ENCODE measurements around the gene CWC27.

Gene CWC27

DNA sequence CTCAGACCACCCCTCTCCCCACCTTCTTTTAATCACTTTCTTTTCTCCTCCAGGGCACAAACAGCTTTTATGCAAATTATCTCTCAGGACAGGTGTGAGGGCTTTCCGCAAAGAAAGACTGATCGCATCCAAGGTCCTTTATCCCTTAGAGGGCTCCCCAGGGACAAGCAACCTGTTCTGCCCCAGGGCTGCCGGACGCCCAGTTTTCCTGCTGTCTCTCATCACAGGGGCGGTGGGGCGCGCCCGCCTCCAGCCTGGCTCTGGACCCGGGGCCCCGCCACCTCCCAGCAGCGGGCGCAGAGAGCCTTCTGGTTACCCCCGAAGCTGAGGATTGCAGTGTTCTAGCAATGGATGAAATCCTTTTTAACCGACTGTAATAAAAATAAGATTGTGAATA, 266.1 kb downstream of the CWC27 start:
- DNase-seq: peak in 4 of 56 donors; percentile 6 to 44 (median 14)

- DNase-seq: peak in 55 of 56 donors; percentile 6 to 93 (median 79)
Measured at GRCh38 chr5:65035211-65036206, 266.8 kb downstream of the CWC27 start.

DNA sequence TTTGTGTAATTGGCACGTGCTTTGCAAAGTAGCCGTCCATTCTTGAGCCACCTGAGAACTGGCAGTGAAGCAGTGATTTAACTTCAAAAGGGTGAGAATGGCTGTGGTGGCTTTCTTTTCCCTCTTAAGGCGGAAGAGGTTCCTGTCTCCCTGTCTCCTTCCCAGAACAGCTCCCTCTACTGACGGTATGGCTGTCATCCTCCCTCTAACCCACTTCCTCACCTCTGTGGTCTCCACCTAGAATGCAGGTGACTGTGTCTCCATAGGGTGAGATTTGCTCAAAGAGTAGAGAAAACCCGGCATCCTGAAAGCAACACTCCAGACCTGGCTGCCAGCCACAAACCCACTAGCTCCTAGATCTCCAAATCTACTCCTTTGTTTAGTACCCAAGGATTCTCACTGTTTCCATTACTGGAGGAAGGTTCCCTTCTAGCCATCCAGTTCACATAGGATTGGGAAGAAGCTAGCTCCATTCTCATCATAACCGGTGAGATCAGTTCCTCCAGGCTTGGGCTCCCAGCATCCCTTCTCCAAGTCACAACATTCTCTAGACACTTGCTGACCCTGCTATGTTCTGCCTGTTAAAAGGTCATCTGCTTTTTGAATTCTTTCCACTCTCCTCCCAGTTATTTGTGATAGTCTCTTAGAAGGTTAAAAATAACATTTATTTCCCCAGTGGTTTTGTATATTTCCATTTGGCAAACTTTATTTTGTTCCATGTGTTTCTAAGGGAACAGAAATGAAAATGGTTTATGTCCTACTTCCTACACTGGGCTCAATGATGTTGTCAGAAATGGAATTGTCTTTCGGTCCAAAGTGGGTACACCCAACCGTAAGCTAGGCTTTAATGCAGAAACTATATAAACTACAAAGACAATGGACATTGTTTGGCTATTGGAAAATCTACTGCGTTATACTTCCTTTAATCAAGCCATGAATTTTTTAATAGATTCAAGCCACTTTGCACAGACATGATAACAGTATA, 269.4 kb downstream of the CWC27 start:
- DNase-seq: peak in 1 of 56 donors; percentile 3

GRCh38 chr5:65041296-65042158, 272.8 kb downstream of the CWC27 start:
- DNase-seq: no peak

DNA sequence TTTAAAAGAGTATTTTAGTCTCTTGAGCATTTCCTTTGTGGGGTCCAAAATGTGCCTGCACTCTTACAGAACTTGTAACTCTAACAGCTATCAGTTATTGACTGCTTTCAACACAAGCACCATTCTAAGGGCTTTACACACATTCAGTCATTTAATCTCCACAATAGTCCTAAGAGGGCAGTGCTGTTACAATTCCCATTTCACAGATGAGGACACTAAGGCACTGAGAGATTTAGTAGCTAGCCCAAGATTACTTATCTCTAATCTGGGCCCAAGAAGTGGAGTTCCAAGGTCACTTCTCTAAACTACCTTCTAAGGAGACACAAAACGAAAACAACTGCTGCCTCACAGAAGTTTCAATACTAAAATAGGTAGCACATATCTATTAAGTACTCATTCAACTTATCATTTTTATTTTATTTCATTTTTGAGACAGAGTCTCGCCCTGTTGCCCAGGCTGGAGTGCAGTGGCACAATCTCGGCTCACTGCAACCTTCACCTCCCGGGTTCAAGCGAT, 275.2 kb downstream of the CWC27 start:
- DNase-seq: no peak

GRCh38 chr5:65047225-65047624, 278.5 kb downstream of the CWC27 start:
- no peak for DNase-seq

DNA sequence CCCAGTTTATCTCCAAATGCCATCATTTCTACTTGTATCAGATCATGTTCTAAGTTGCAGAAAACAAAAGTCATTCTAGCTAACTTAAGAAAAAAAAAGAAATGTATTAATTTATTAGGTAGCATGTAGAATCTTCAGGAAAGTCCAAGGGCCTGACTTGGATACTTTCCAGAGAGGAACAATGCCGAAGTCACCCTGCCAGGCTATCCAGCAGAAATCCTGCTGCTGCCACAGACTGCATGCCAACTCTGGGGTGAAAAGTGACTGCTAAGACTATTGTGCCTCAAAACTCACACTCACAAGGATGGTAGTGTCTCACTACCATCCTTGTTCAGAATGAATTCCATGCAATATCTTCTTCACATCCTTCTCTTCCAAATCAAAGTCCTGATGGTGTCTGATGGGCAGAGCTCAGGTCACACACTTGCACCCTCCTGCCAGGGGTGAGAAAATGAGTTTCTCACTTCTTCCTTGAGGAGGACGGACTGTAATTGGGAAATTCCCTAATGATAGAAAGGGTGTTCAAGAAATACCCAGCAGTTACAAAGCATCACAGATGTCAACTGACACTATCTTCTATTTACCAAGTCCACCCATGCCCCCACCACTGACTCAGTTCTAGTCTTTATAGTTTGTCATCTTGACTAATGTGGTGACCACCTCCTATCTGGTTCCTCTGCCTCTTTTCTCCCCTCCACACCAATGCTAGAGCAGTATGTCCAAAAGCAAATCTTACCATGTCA, 279.4 kb downstream of the CWC27 start:
- DNase-seq: no peak

- DNase-seq: no peak
Measured at GRCh38 chr5:65050140-65050539, 281.4 kb downstream of the CWC27 start.

DNA sequence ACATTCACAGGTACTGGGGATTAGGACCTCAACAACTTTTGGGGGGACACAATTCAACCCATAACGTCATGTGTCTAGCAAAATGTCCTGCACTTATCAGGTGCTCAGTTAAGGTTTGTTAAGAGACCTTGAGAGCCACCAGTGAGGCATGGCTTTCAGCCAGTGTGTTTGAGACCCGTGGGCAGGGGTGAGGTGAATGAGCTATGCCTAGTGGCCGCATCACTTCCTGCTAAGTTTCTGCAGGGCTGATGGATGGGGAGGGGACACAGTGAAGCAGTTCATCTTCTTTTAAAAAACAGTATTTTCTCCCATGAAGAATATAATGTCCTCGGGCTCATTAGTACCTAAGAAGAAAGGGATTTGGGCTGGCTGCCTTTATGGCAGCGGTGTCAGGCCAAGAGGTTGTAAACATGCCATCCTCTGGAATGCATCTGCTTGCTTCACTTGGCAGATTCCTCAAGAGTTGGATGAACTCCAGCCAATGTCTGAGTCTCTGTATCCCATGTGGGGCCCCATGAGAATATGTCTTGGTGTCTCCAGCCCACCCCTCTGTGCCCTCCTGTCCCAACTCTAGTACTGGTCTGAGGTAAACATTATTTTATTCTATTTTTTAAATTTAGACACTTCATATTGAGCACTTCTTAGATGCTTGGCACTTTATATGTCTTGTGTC, 282.2 kb downstream of the CWC27 start:
- DNase-seq: no peak

DNA sequence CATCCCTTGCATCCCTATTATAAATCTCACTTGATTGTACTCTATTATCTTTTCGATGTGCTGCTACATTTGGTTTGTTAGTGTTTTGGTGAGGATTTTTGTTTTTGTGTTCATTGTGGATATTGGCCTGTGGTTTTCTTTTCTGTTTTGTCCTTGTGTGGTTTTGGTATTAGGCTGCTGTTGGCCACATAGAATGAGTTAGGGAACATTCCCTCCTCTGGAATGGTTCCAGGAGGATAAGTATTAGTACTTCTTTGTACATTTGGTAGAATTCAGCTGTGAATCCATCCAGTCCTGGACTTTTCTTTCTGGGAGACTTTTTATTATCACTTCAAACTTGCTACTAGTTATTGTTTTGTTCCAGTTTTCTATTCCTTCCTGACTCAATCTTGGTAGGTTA, 287.2 kb downstream of the CWC27 start:
- no peak for DNase-seq

GRCh38 chr5:65059681-65060598, 291.2 kb downstream of the CWC27 start:
- no peak for DNase-seq

DNA sequence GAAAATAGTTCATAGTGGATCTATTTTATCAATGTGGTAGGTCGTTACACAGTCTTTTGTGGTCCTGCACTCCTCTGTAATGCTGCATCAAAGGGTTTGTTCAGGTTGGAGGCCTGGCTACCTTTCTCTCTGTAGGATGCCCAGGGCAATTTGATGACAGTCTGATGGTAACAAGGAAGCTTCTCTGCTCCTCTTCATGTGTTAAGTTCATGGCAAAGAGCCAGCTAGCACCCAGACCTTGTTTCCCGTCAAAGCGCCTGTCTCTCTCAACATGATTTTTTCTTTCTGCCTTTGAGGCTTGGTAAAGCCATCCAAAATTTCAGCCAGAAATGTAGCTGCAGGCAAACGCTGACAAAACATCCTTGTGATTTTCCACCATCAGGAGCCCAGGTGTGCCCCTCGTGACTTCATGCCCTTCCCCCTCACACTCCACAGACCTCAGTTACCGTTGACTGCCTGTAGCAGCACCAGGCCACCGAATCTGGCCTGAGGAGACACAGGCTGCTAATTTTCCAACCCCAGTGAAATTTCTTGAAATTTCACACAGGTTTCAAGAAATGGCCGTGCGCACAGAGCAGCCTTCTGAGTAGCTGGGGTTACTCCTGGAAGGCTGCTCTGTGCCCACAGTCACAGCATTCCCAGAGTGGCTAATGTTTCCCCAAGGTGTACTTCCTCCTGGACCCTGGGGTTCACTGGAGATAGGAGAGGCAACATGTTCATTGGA, 292.7 kb downstream of the CWC27 start:
- DNase-seq: no peak

DNA sequence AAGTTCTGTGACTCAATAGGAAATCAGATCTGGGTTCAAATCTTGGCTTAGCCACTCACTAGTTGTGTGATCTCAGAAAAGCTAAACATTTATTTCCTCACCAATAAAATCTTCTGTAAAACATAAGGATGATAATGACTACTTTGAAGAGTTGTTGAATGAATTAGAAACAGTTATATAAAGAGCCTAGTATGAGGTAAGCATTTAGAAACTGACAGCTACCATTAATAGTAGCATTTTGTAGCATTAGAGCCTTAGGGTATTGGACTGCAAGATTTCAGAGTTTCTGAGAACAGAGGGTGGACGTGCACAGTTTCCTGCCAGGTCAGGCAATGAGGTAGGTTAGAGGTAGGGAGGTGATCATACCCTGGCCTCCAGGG, 293.2 kb downstream of the CWC27 start:
- DNase-seq: no peak

GRCh38 chr5:65062469-65063083, 293.8 kb downstream of the CWC27 start:
- no peak for DNase-seq

- DNase-seq: no peak
Measured at GRCh38 chr5:65065001-65065511, 296.3 kb downstream of the CWC27 start.

DNA sequence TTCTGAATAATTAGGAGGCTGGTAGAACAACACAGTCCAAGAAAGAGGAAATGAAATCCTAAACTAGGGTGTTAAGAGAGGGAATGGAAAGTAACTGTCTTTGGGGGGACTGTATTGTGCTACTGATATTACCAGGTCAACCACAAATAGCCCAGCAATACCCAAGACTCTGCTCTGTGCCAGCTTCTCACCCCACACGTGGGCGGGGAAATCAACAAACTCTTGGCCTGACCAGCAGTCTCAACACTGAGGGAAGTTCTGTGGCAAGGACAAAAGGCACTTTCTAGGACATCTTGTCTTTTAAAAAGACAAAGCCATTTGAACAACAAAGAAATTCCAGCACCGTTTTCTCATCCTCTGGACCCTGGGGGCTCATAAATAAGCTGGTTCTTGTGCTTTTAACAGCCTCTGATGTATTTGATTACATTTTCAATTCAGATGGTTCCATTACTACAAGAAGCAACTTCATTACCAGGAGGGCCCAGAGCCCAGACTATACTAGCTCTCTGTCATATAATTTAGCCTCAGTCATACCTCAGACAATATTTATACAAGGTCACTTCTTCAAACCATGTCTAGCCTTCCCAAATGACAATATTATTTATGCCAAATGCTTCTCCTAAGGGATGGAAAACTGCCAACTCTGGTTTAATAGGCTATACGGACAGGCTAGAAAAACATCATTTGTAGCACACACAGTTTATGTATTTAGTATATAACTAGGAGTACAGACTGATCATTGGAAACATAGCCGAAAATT, 297.8 kb downstream of the CWC27 start:
- peak in 3 of 56 donors; percentile 0 to 29 (median 2) for DNase-seq
